ENCODE results near the gene PDE4D. TPM values are rescaled to one million over a fixed set of nuclear protein-coding genes. Genes with fewer than 3 reads are reported as not detected.

PDE4D gene
- polyA plus RNA-seq, 6 donors from 2014 or later, result 4.1 to 20.0 (median 12.9) TPM

GRCh38 chr5:59712836-59713497, 180.6 kb downstream of the PDE4D start:
- Mint-ChIP-seq H3K27me3 (no peaks in the 10 kb centered on the region), H3K36me3 (peaks cover 10 to 12% of the 10 kb centered on the region in 2 donors), H3K27ac (peak overlapping the region in 3 of 6 donors; percentile 37 to 83 (median 75)), H3K9me3 (peaks cover 9 to 34% (median 22%) of the 10 kb centered on the region in 7 donors), H3K4me1 (no peaks in the 10 kb centered on the region), H3K4me3 (no peak overlapping the region)
- no peak for ATAC-seq (ENCODE audit: low read depth in 2 of 2)
- DNase-seq, result no peak

- ATAC-seq (ENCODE audit: low read depth in 2 of 2) (no peak), DNase-seq (no peak)
- H3K27ac Mint-ChIP-seq, result peak overlapping the region in 1 of 6 donors; percentile 41
- peaks cover 3 to 10% of the 10 kb centered on the region in 2 donors for H3K36me3 Mint-ChIP-seq
- H3K27me3 Mint-ChIP-seq, result no peaks in the 10 kb centered on the region
- H3K4me3 Mint-ChIP-seq, result no peak overlapping the region
- no peaks in the 10 kb centered on the region for H3K4me1 Mint-ChIP-seq
- peaks cover 9 to 34% (median 22%) of the 10 kb centered on the region in 7 donors for H3K9me3 Mint-ChIP-seq
Observed at GRCh38 chr5:59711310-59711709, 182.2 kb downstream of the PDE4D start.

- Mint-ChIP-seq H3K4me1 (no peaks in the 10 kb centered on the region), H3K27me3 (no peaks in the 10 kb centered on the region), H3K4me3 (no peak overlapping the region), H3K9me3 (peaks cover 9 to 26% (median 19%) of the 10 kb centered on the region in 7 donors), H3K27ac (peak overlapping the region in 1 of 6 donors; percentile 23), H3K36me3 (peaks cover 0 to 10% of the 10 kb centered on the region in 2 donors)
- DNase-seq, result no peak
- ATAC-seq (ENCODE audit: low read depth in 2 of 2), result no peak
Observed at GRCh38 chr5:59709846-59710245, 183.7 kb downstream of the PDE4D start.

- DNase-seq (no peak), ATAC-seq (ENCODE audit: low read depth in 2 of 2) (no peak)
- H3K27ac Mint-ChIP-seq, result peak overlapping the region in 1 of 6 donors; percentile 23
- peaks cover 9 to 21% (median 15%) of the 10 kb centered on the region in 7 donors for H3K9me3 Mint-ChIP-seq
- no peaks in the 10 kb centered on the region for H3K27me3 Mint-ChIP-seq
- H3K4me1 Mint-ChIP-seq, result no peaks in the 10 kb centered on the region
- peaks cover 0 to 10% of the 10 kb centered on the region in 2 donors for H3K36me3 Mint-ChIP-seq
- no peak overlapping the region for H3K4me3 Mint-ChIP-seq
Observed at GRCh38 chr5:59709346-59709821, 184.1 kb downstream of the PDE4D start.

GRCh38 chr5:59704936-59705335, 188.6 kb downstream of the PDE4D start:
- Mint-ChIP-seq H3K4me1 (peaks cover 0 to 4% (median 0%) of the 10 kb centered on the region in 3 donors), H3K27me3 (no peaks in the 10 kb centered on the region), H3K36me3 (no peaks in the 10 kb centered on the region), H3K4me3 (no peak overlapping the region), H3K9me3 (no peaks in the 10 kb centered on the region), H3K27ac (no peak overlapping the region)
- no peak for ATAC-seq (ENCODE audit: low read depth in 2 of 2)
- DNase-seq, result no peak

- Mint-ChIP-seq H3K9me3 (no peaks in the 10 kb centered on the region), H3K27ac (no peak overlapping the region), H3K4me3 (no peak overlapping the region), H3K36me3 (no peaks in the 10 kb centered on the region), H3K4me1 (peaks cover 0 to 4% (median 0%) of the 10 kb centered on the region in 3 donors), H3K27me3 (no peaks in the 10 kb centered on the region)
- ATAC-seq (ENCODE audit: low read depth in 2 of 2) (no peak), DNase-seq (no peak)
Observed at GRCh38 chr5:59703789-59704188, 189.7 kb downstream of the PDE4D start.

- Mint-ChIP-seq H3K9me3 (peaks cover 0 to 3% (median 0%) of the 10 kb centered on the region in 7 donors), H3K27ac (no peak overlapping the region), H3K36me3 (no peaks in the 10 kb centered on the region), H3K4me3 (no peak overlapping the region), H3K4me1 (no peaks in the 10 kb centered on the region), H3K27me3 (no peaks in the 10 kb centered on the region)
- ATAC-seq (ENCODE audit: low read depth in 2 of 2), result no peak
- no peak for DNase-seq
Observed at GRCh38 chr5:59698207-59699178, 195.0 kb downstream of the PDE4D start.

- no peaks in the 10 kb centered on the region for H3K36me3 Mint-ChIP-seq
- H3K4me3 Mint-ChIP-seq, result no peak overlapping the region
- no peaks in the 10 kb centered on the region for H3K27me3 Mint-ChIP-seq
- no peak for ATAC-seq (ENCODE audit: low read depth in 2 of 2)
- peaks cover 0 to 13% (median 7%) of the 10 kb centered on the region in 7 donors for H3K9me3 Mint-ChIP-seq
- H3K4me1 Mint-ChIP-seq, result peaks cover 0 to 4% (median 0%) of the 10 kb centered on the region in 3 donors
- DNase-seq, result no peak
- H3K27ac Mint-ChIP-seq, result no peak overlapping the region
Observed at GRCh38 chr5:59694411-59694810, 199.1 kb downstream of the PDE4D start.

GRCh38 chr5:59693492-59694309, 199.8 kb downstream of the PDE4D start:
- Mint-ChIP-seq H3K27me3 (no peaks in the 10 kb centered on the region), H3K27ac (no peak overlapping the region)

GRCh38 chr5:59685793-59686192, 207.7 kb downstream of the PDE4D start:
- DNase-seq (no peak), ATAC-seq (ENCODE audit: low read depth in 2 of 2) (no peak)
- H3K4me1 Mint-ChIP-seq, result peaks cover 4% of the 10 kb centered on the region in 3 donors
- no peaks in the 10 kb centered on the region for H3K36me3 Mint-ChIP-seq
- H3K27me3 Mint-ChIP-seq, result no peaks in the 10 kb centered on the region
- H3K4me3 Mint-ChIP-seq, result no peak overlapping the region
- H3K27ac Mint-ChIP-seq, result no peak overlapping the region
- peaks cover 0 to 11% (median 5%) of the 10 kb centered on the region in 7 donors for H3K9me3 Mint-ChIP-seq

More at GRCh38 chr5:59693492-59694309, 199.8 kb downstream of the PDE4D start:
- Mint-ChIP-seq H3K4me1 (peaks cover 0 to 4% (median 0%) of the 10 kb centered on the region in 3 donors), H3K36me3 (no peaks in the 10 kb centered on the region), H3K4me3 (no peak overlapping the region), H3K9me3 (peaks cover 0 to 13% (median 7%) of the 10 kb centered on the region in 7 donors)
- ATAC-seq (ENCODE audit: low read depth in 2 of 2) (no peak), DNase-seq (no peak)

- Mint-ChIP-seq H3K36me3 (no peaks in the 10 kb centered on the region), H3K27ac (no peak overlapping the region), H3K4me1 (peaks cover 4% of the 10 kb centered on the region in 3 donors), H3K4me3 (no peak overlapping the region), H3K9me3 (peaks cover 0 to 6% (median 1%) of the 10 kb centered on the region in 7 donors), H3K27me3 (no peaks in the 10 kb centered on the region)
- DNase-seq, result no peak
- ATAC-seq (ENCODE audit: low read depth in 2 of 2), result no peak
Observed at GRCh38 chr5:59685191-59685530, 208.4 kb downstream of the PDE4D start.

- H3K27ac Mint-ChIP-seq, result no peak overlapping the region
- no peaks in the 10 kb centered on the region for H3K36me3 Mint-ChIP-seq
- no peak for DNase-seq
- no peaks in the 10 kb centered on the region for H3K27me3 Mint-ChIP-seq
- H3K4me1 Mint-ChIP-seq, result peaks cover 0 to 4% (median 4%) of the 10 kb centered on the region in 3 donors
- H3K9me3 Mint-ChIP-seq, result peaks cover 0 to under 1% (median 0%) of the 10 kb centered on the region in 7 donors
- ATAC-seq (ENCODE audit: low read depth in 2 of 2), result no peak
- H3K4me3 Mint-ChIP-seq, result no peak overlapping the region
Observed at GRCh38 chr5:59684388-59685190, 208.9 kb downstream of the PDE4D start.

Measured in naive B cell (primary cell).